ENCODE results near the gene TNPO2.
"Not testable (repeated sequence)": the region's sequence is repeated elsewhere in the genome, so short reads cannot be mapped to it uniquely, and the experiment has no call there.

Gene TNPO2

GRCh38 chr19:12701596-12702282, 22.0 kb downstream of the TNPO2 start:
- peaks cover 68% of the 10 kb centered on the region for H3K36me3 ChIP-seq (ENCODE audit: low read depth)
- ATAC-seq (ENCODE audit: low read depth) = no peak
- no peak for TF ChIP-seq CTCF (IDR thresholded peaks at IDR 0.05; ENCODE audit: poor library complexity, severe bottlenecking)

GRCh38 chr19:12698138-12698537, 25.6 kb downstream of the TNPO2 start:
- no peaks in the 10 kb centered on the region for H3K9me3 ChIP-seq (ENCODE audit: severe bottlenecking)
- H3K27ac ChIP-seq (ENCODE audit: poor library complexity, severe bottlenecking) = no peak overlapping the region
- H3K4me1 ChIP-seq (ENCODE audit: insufficient read depth, poor library complexity, severe bottlenecking) = no peaks in the 10 kb centered on the region
- TF ChIP-seq CTCF (IDR thresholded peaks at IDR 0.05; ENCODE audit: poor library complexity, severe bottlenecking) = no peak
- DNase-seq (ENCODE audit: low spot score) (no peak), ATAC-seq (ENCODE audit: low read depth) (no peak)
- no peaks in the 10 kb centered on the region for H3K27me3 ChIP-seq (ENCODE audit: insufficient read depth, poor library complexity, severe bottlenecking)
- H3K4me3 ChIP-seq (ENCODE audit: severe bottlenecking) = no peak overlapping the region
- peaks cover 33% of the 10 kb centered on the region for H3K36me3 ChIP-seq (ENCODE audit: low read depth)

More at GRCh38 chr19:12701596-12702282, 22.0 kb downstream of the TNPO2 start:
- no peaks in the 10 kb centered on the region for H3K4me1 ChIP-seq (ENCODE audit: insufficient read depth, poor library complexity, severe bottlenecking)
- H3K27ac ChIP-seq (ENCODE audit: poor library complexity, severe bottlenecking) = no peak overlapping the region
- no peak for DNase-seq (ENCODE audit: low spot score)
- H3K4me3 ChIP-seq (ENCODE audit: severe bottlenecking) = no peak overlapping the region
- H3K9me3 ChIP-seq (ENCODE audit: severe bottlenecking) = no peaks in the 10 kb centered on the region
- H3K27me3 ChIP-seq (ENCODE audit: insufficient read depth, poor library complexity, severe bottlenecking) = no peaks in the 10 kb centered on the region

GRCh38 chr19:12697425-12697824, 26.3 kb downstream of the TNPO2 start:
- ATAC-seq (ENCODE audit: low read depth); DNase-seq (ENCODE audit: low spot score); H3K27ac ChIP-seq (ENCODE audit: poor library complexity, severe bottlenecking); H3K4me3 ChIP-seq (ENCODE audit: severe bottlenecking); H3K4me1 ChIP-seq (ENCODE audit: insufficient read depth, poor library complexity, severe bottlenecking); H3K9me3 ChIP-seq (ENCODE audit: severe bottlenecking); H3K27me3 ChIP-seq (ENCODE audit: insufficient read depth, poor library complexity, severe bottlenecking): not testable (repeated sequence)
- H3K36me3 ChIP-seq (ENCODE audit: low read depth) = peaks cover 26% of the 10 kb centered on the region

- H3K36me3 ChIP-seq (ENCODE audit: low read depth) = peaks cover 19% of the 10 kb centered on the region
- no peaks in the 10 kb centered on the region for H3K9me3 ChIP-seq (ENCODE audit: severe bottlenecking)
- ATAC-seq (ENCODE audit: low read depth) (peak; percentile 80), DNase-seq (ENCODE audit: low spot score) (peak; percentile 88)
- H3K4me3 ChIP-seq (ENCODE audit: severe bottlenecking) = peak within 1 kb of the TSS; percentile 73
- TF ChIP-seq CTCF (IDR thresholded peaks at IDR 0.05; ENCODE audit: poor library complexity, severe bottlenecking) = no peak
- H3K27me3 ChIP-seq (ENCODE audit: insufficient read depth, poor library complexity, severe bottlenecking) = no peaks in the 10 kb centered on the region
- peak within 1 kb of the TSS; percentile 12 for H3K27ac ChIP-seq (ENCODE audit: poor library complexity, severe bottlenecking)
- no peaks in the 10 kb centered on the region for H3K4me1 ChIP-seq (ENCODE audit: insufficient read depth, poor library complexity, severe bottlenecking)
Observed at GRCh38 chr19:12696366-12697335, 27.1 kb downstream of the TNPO2 start, which contains the start of gene FBXW9. Gene FBXW9 (minus strand): TSS chr19:12696631. CDS start chr19:12696581, 50 bp downstream.

- H3K4me1 ChIP-seq (ENCODE audit: insufficient read depth, poor library complexity, severe bottlenecking) = no peaks in the 10 kb centered on the region
- TF ChIP-seq CTCF (IDR thresholded peaks at IDR 0.05; ENCODE audit: poor library complexity, severe bottlenecking) = no peak
- peaks cover 12% of the 10 kb centered on the region for H3K36me3 ChIP-seq (ENCODE audit: low read depth)
- ATAC-seq (ENCODE audit: low read depth) = peak; percentile 15
- DNase-seq (ENCODE audit: low spot score) = no peak
- H3K27ac ChIP-seq (ENCODE audit: poor library complexity, severe bottlenecking) = peak overlapping the region; percentile 12
- no peaks in the 10 kb centered on the region for H3K9me3 ChIP-seq (ENCODE audit: severe bottlenecking)
- peak overlapping the region; percentile 73 for H3K4me3 ChIP-seq (ENCODE audit: severe bottlenecking)
- no peaks in the 10 kb centered on the region for H3K27me3 ChIP-seq (ENCODE audit: insufficient read depth, poor library complexity, severe bottlenecking)
Observed at GRCh38 chr19:12695997-12696365, 27.8 kb downstream of the TNPO2 start.

All from RWPE2 (cell line).